ENCODE measurements around the gene TIAM1.

The TIAM1 gene

GRCh38 chr21:31335957-31336738 lies 7.9 kb downstream of the TIAM1 start:
- in situ Hi-C loops (cut with MboI; ENCODE audit: low sequenced_read_pairs), result no loop called here

- in situ Hi-C loops (cut with MboI; ENCODE audit: low sequenced_read_pairs), result no loop called here
Measured at GRCh38 chr21:31334648-31335121, 9.4 kb downstream of the TIAM1 start.

- in situ Hi-C loops (cut with MboI; ENCODE audit: low sequenced_read_pairs), result no loop called here
Measured at GRCh38 chr21:31332525-31332924, 11.5 kb downstream of the TIAM1 start.

- in situ Hi-C loops (cut with MboI; ENCODE audit: low sequenced_read_pairs), result no loop called here
Measured at GRCh38 chr21:31331231-31331630, 12.8 kb downstream of the TIAM1 start.

GRCh38 chr21:31330144-31330483 lies 13.9 kb downstream of the TIAM1 start:
- in situ Hi-C loops (cut with MboI; ENCODE audit: low sequenced_read_pairs), result no loop called here

GRCh38 chr21:31329456-31330143 lies 14.5 kb downstream of the TIAM1 start:
- in situ Hi-C loops (cut with MboI; ENCODE audit: low sequenced_read_pairs), result no loop called here

GRCh38 chr21:31326522-31327242 lies 17.4 kb downstream of the TIAM1 start:
- in situ Hi-C loops (cut with MboI; ENCODE audit: low sequenced_read_pairs), result no loop called here

GRCh38 chr21:31318971-31319370 lies 25.1 kb downstream of the TIAM1 start:
- in situ Hi-C loops (cut with MboI; ENCODE audit: low sequenced_read_pairs), result no loop called here

GRCh38 chr21:31317688-31318087 lies 26.4 kb downstream of the TIAM1 start:
- in situ Hi-C loops (cut with MboI; ENCODE audit: low sequenced_read_pairs), result no loop called here

GRCh38 chr21:31316488-31317169 lies 27.4 kb downstream of the TIAM1 start:
- in situ Hi-C loops (cut with MboI; ENCODE audit: low sequenced_read_pairs), result no loop called here

GRCh38 chr21:31316072-31316471 lies 28.0 kb downstream of the TIAM1 start:
- in situ Hi-C loops (cut with MboI; ENCODE audit: low sequenced_read_pairs), result no loop called here

- in situ Hi-C loops (cut with MboI; ENCODE audit: low sequenced_read_pairs), result no loop called here
Measured at GRCh38 chr21:31310750-31311149, 33.3 kb downstream of the TIAM1 start.

- in situ Hi-C loops (cut with MboI; ENCODE audit: low sequenced_read_pairs), result no loop called here
Measured at GRCh38 chr21:31308584-31308983, 35.5 kb downstream of the TIAM1 start.

GRCh38 chr21:31305888-31306287 lies 38.2 kb downstream of the TIAM1 start:
- in situ Hi-C loops (cut with MboI; ENCODE audit: low sequenced_read_pairs), result no loop called here

GRCh38 chr21:31299291-31300147 lies 44.5 kb downstream of the TIAM1 start:
- in situ Hi-C loops (cut with MboI; ENCODE audit: low sequenced_read_pairs), result no loop called here

- in situ Hi-C loops (cut with MboI; ENCODE audit: low sequenced_read_pairs), result no loop called here
Measured at GRCh38 chr21:31298618-31299269, 45.3 kb downstream of the TIAM1 start.

- in situ Hi-C loops (cut with MboI; ENCODE audit: low sequenced_read_pairs), result no loop called here
Measured at GRCh38 chr21:31297806-31298205, 46.3 kb downstream of the TIAM1 start.

- in situ Hi-C loops (cut with MboI; ENCODE audit: low sequenced_read_pairs), result no loop called here
Measured at GRCh38 chr21:31295676-31296075, 48.4 kb downstream of the TIAM1 start.

GRCh38 chr21:31294691-31295090 lies 49.4 kb downstream of the TIAM1 start:
- in situ Hi-C loops (cut with MboI; ENCODE audit: low sequenced_read_pairs), result no loop called here

- in situ Hi-C loops (cut with MboI; ENCODE audit: low sequenced_read_pairs), result no loop called here
Measured at GRCh38 chr21:31293986-31294385, 50.1 kb downstream of the TIAM1 start.

All from hTERT RPE-1 (cell line).